ENCODE data around the gene SCAF11. TPM values are rescaled to one million over a fixed set of nuclear protein-coding genes. Genes with fewer than 3 reads are reported as not detected.

The SCAF11 gene
- polyA plus RNA-seq, 3 donors from 2014 or later = 59.5 to 111 (median 61.1) TPM

- Mint-ChIP-seq H3K4me3 (no peak overlapping the region), H3K9me3 (no peaks in the 10 kb centered on the region), H3K27me3 (ENCODE audit: low read depth in 3 of 3) (no peaks in the 10 kb centered on the region), H3K27ac (no peak overlapping the region), H3K36me3 (peaks cover 17 to 47% (median 40%) of the 10 kb centered on the region in 3 donors), H3K4me1 (peaks cover 5 to 15% of the 10 kb centered on the region in 2 donors)
- DNase-seq = no peak
These were observed 60.0 kb downstream of the SCAF11 start for GRCh38 chr12:45930369-45930768.

- peaks cover 2 to 6% of the 10 kb centered on the region in 2 donors for H3K4me1 Mint-ChIP-seq
- H3K9me3 Mint-ChIP-seq = no peaks in the 10 kb centered on the region
- DNase-seq = no peak
- H3K36me3 Mint-ChIP-seq = peaks cover 22 to 59% (median 40%) of the 10 kb centered on the region in 3 donors
- peak overlapping the region in 4 of 6 donors; percentile 6 to 64 (median 40) for H3K27ac Mint-ChIP-seq
- H3K27me3 Mint-ChIP-seq (ENCODE audit: low read depth in 3 of 3) = no peaks in the 10 kb centered on the region
- no peak overlapping the region for H3K4me3 Mint-ChIP-seq
These were observed 62.1 kb downstream of the SCAF11 start for GRCh38 chr12:45928309-45928708.

- peaks cover 0 to 6% of the 10 kb centered on the region in 2 donors for H3K4me1 Mint-ChIP-seq
- peaks cover 7 to 22% (median 8%) of the 10 kb centered on the region in 3 donors for H3K36me3 Mint-ChIP-seq
- H3K27ac Mint-ChIP-seq = no peak overlapping the region
- H3K9me3 Mint-ChIP-seq = no peaks in the 10 kb centered on the region
- H3K4me3 Mint-ChIP-seq = no peak overlapping the region
- peaks cover 0 to 4% (median 0%) of the 10 kb centered on the region in 3 donors for H3K27me3 Mint-ChIP-seq (ENCODE audit: low read depth in 3 of 3)
- no peak for DNase-seq
These were observed 71.6 kb downstream of the SCAF11 start for GRCh38 chr12:45918818-45919217.

- no peaks in the 10 kb centered on the region for H3K9me3 Mint-ChIP-seq
- H3K4me1 Mint-ChIP-seq = peaks cover 0 to 9% of the 10 kb centered on the region in 2 donors
- H3K36me3 Mint-ChIP-seq = peaks cover 0 to 6% (median 4%) of the 10 kb centered on the region in 3 donors
- no peak overlapping the region for H3K4me3 Mint-ChIP-seq
- peak overlapping the region; percentile 5 to 65 (median 19) for H3K27ac Mint-ChIP-seq
- peaks cover 0 to 4% (median 0%) of the 10 kb centered on the region in 3 donors for H3K27me3 Mint-ChIP-seq (ENCODE audit: low read depth in 3 of 3)
- no peak for DNase-seq
These were observed 75.0 kb downstream of the SCAF11 start for GRCh38 chr12:45915405-45915804.

GRCh38 chr12:45914090-45914489, 76.3 kb downstream of the SCAF11 start:
- DNase-seq = no peak
- peaks cover 0 to 10% (median under 1%) of the 10 kb centered on the region in 3 donors for H3K36me3 Mint-ChIP-seq
- peaks cover 0 to 9% of the 10 kb centered on the region in 2 donors for H3K4me1 Mint-ChIP-seq
- no peak overlapping the region for H3K4me3 Mint-ChIP-seq
- peak overlapping the region in 1 of 6 donors; percentile 55 for H3K27ac Mint-ChIP-seq
- peaks cover 0 to 4% (median 0%) of the 10 kb centered on the region in 3 donors for H3K27me3 Mint-ChIP-seq (ENCODE audit: low read depth in 3 of 3)
- no peaks in the 10 kb centered on the region for H3K9me3 Mint-ChIP-seq

GRCh38 chr12:45913631-45914030, 76.7 kb downstream of the SCAF11 start:
- DNase-seq = no peak
- Mint-ChIP-seq H3K27me3 (ENCODE audit: low read depth in 3 of 3) (peaks cover 0 to 4% (median 0%) of the 10 kb centered on the region in 3 donors), H3K36me3 (peaks cover 0 to 10% (median 0%) of the 10 kb centered on the region in 3 donors), H3K27ac (peak overlapping the region in 1 of 6 donors; percentile 55), H3K4me1 (peaks cover 0 to 9% of the 10 kb centered on the region in 2 donors), H3K4me3 (no peak overlapping the region), H3K9me3 (no peaks in the 10 kb centered on the region)

GRCh38 chr12:45912774-45913173, 77.6 kb downstream of the SCAF11 start:
- H3K4me1 Mint-ChIP-seq = peaks cover 0 to 9% of the 10 kb centered on the region in 2 donors
- no peaks in the 10 kb centered on the region for H3K9me3 Mint-ChIP-seq

GRCh38 chr12:45909041-45909713, 81.2 kb downstream of the SCAF11 start:
- peaks cover 7 to 13% (median 12%) of the 10 kb centered on the region in 3 donors for H3K36me3 Mint-ChIP-seq
- H3K9me3 Mint-ChIP-seq = no peaks in the 10 kb centered on the region
- no peak for DNase-seq
- no peak overlapping the region for H3K4me3 Mint-ChIP-seq
- H3K4me1 Mint-ChIP-seq = peaks cover 0 to 6% of the 10 kb centered on the region in 2 donors
- no peaks in the 10 kb centered on the region for H3K27me3 Mint-ChIP-seq (ENCODE audit: low read depth in 3 of 3)
- H3K27ac Mint-ChIP-seq = no peak overlapping the region

More at GRCh38 chr12:45912774-45913173, 77.6 kb downstream of the SCAF11 start:
- H3K36me3 Mint-ChIP-seq = peaks cover 0 to 10% (median 0%) of the 10 kb centered on the region in 3 donors
- DNase-seq = no peak
- peak overlapping the region in 2 of 6 donors; percentile 27 to 48 for H3K27ac Mint-ChIP-seq
- H3K4me3 Mint-ChIP-seq = no peak overlapping the region
- peaks cover 0 to 4% (median 0%) of the 10 kb centered on the region in 3 donors for H3K27me3 Mint-ChIP-seq (ENCODE audit: low read depth in 3 of 3)

GRCh38 chr12:45907955-45908354, 82.4 kb downstream of the SCAF11 start:
- H3K36me3 Mint-ChIP-seq = peaks cover 7 to 24% (median 22%) of the 10 kb centered on the region in 3 donors
- no peak for DNase-seq

GRCh38 chr12:45898094-45898493, 92.3 kb downstream of the SCAF11 start:
- H3K36me3 Mint-ChIP-seq = peaks cover 20 to 36% (median 30%) of the 10 kb centered on the region in 3 donors
- peaks cover 29% of the 10 kb centered on the region in 2 donors for H3K4me1 Mint-ChIP-seq
- no peaks in the 10 kb centered on the region for H3K9me3 Mint-ChIP-seq
- H3K27ac Mint-ChIP-seq = peak overlapping the region in 1 of 6 donors; percentile 10
- no peak overlapping the region for H3K4me3 Mint-ChIP-seq
- no peak for DNase-seq
- peaks cover 0 to 3% (median 0%) of the 10 kb centered on the region in 3 donors for H3K27me3 Mint-ChIP-seq (ENCODE audit: low read depth in 3 of 3)

More at GRCh38 chr12:45907955-45908354, 82.4 kb downstream of the SCAF11 start:
- H3K9me3 Mint-ChIP-seq = no peaks in the 10 kb centered on the region
- no peak overlapping the region for H3K27ac Mint-ChIP-seq
- H3K4me1 Mint-ChIP-seq = no peaks in the 10 kb centered on the region
- H3K4me3 Mint-ChIP-seq = no peak overlapping the region
- H3K27me3 Mint-ChIP-seq (ENCODE audit: low read depth in 3 of 3) = no peaks in the 10 kb centered on the region

- Mint-ChIP-seq H3K4me1 (peaks cover 38 to 39% of the 10 kb centered on the region in 2 donors), H3K4me3 (peak overlapping the region; percentile 48 to 75 (median 57)), H3K27ac (peak overlapping the region; percentile 85 to 92 (median 86)), H3K27me3 (ENCODE audit: low read depth in 3 of 3) (peaks cover 0 to 3% (median 0%) of the 10 kb centered on the region in 3 donors), H3K36me3 (peaks cover 20 to 42% (median 27%) of the 10 kb centered on the region in 3 donors), H3K9me3 (no peaks in the 10 kb centered on the region)
- DNase-seq = peak in 2 of 3 donors; percentile 20 to 38
These were observed 94.4 kb downstream of the SCAF11 start for GRCh38 chr12:45895961-45896360.

GRCh38 chr12:45893240-45893639, 97.1 kb downstream of the SCAF11 start:
- no peaks in the 10 kb centered on the region for H3K9me3 Mint-ChIP-seq
- no peak for DNase-seq
- peaks cover 17 to 36% (median 18%) of the 10 kb centered on the region in 3 donors for H3K36me3 Mint-ChIP-seq
- H3K27ac Mint-ChIP-seq = peak overlapping the region in 3 of 6 donors; percentile 20 to 69 (median 20)
- H3K27me3 Mint-ChIP-seq (ENCODE audit: low read depth in 3 of 3) = peaks cover 0 to 5% (median 0%) of the 10 kb centered on the region in 3 donors
- no peak overlapping the region for H3K4me3 Mint-ChIP-seq
- H3K4me1 Mint-ChIP-seq = peaks cover 38 to 39% of the 10 kb centered on the region in 2 donors

GRCh38 chr12:45890276-45890675, 100.1 kb downstream of the SCAF11 start:
- Mint-ChIP-seq H3K4me3 (no peak overlapping the region), H3K4me1 (peaks cover 16 to 20% of the 10 kb centered on the region in 2 donors), H3K36me3 (peaks cover 15 to 41% (median 16%) of the 10 kb centered on the region in 3 donors), H3K27me3 (ENCODE audit: low read depth in 3 of 3) (peaks cover 0 to 4% (median 2%) of the 10 kb centered on the region in 3 donors), H3K9me3 (no peaks in the 10 kb centered on the region), H3K27ac (peak overlapping the region in 1 of 6 donors; percentile 35)
- DNase-seq = no peak

GRCh38 chr12:45887544-45887943, 102.8 kb downstream of the SCAF11 start:
- no peak overlapping the region for H3K4me3 Mint-ChIP-seq
- H3K9me3 Mint-ChIP-seq = no peaks in the 10 kb centered on the region
- DNase-seq = no peak
- H3K27me3 Mint-ChIP-seq (ENCODE audit: low read depth in 3 of 3) = peaks cover 0 to 4% (median 2%) of the 10 kb centered on the region in 3 donors
- no peak overlapping the region for H3K27ac Mint-ChIP-seq
- H3K4me1 Mint-ChIP-seq = peaks cover 8 to 12% of the 10 kb centered on the region in 2 donors
- peaks cover 11 to 36% (median 20%) of the 10 kb centered on the region in 3 donors for H3K36me3 Mint-ChIP-seq
